Spleen (tissue), 11 donors: ENCODE data around the gene FBH1. TPM values are rescaled to one million over a fixed set of nuclear protein-coding genes. Genes with fewer than 3 reads are reported as not detected.

ENCODE experiments used
- DNase-seq: peaks from one replicate; pipeline ENCODE4 v3.0.0-alpha.2; 2020
- H3K27ac ChIP-seq, 8 donors: fragments of 200-600 bp; sonication (generic) in 7 of 8; 1 replicate in 4 of 8; 2 replicates in 4 of 8; pipeline versions ENCODE4 v1.5.0 to v1.8.0; 2016 to 2021; ENCODE audit warnings: inconsistent platforms in 4 of 8, mild to moderate bottlenecking in 4 of 8, moderate library complexity in 1 of 8
- H3K27me3 ChIP-seq, 7 donors: fragments of 200-600 bp; sonication (generic) in 6 of 7; replicated peaks in 1 of 7; 1 replicate in 4 of 7; 2 replicates in 3 of 7; pipeline versions ENCODE4 v1.5.0 to v1.8.0; 2016 to 2021; ENCODE audit warnings: inconsistent platforms in 3 of 7, mild to moderate bottlenecking in 1 of 7
- H3K36me3 ChIP-seq, 6 donors: fragments of 200-600 bp; sonication (generic) in 5 of 6; 1 replicate in 4 of 6; 2 replicates in 2 of 6; pipeline versions ENCODE4 v1.5.0 to v1.8.0; 2016 to 2021; ENCODE audit warnings: inconsistent platforms in 2 of 6
- H3K4me1 ChIP-seq, 6 donors: fragments of 200-600 bp; sonication (generic) in 5 of 6; 1 replicate in 3 of 6; 2 replicates in 3 of 6; pipeline versions ENCODE4 v1.5.0 to v1.8.0; 2016 to 2021; ENCODE audit warnings: inconsistent platforms in 3 of 6
- H3K4me3 ChIP-seq, 8 donors: fragments of 200-600 bp; sonication (generic) in 7 of 8; 1 replicate in 4 of 8; 2 replicates in 4 of 8; pipeline versions ENCODE4 v1.5.0 to v1.8.0; 2016 to 2021; ENCODE audit warnings: inconsistent platforms in 4 of 8, mild to moderate bottlenecking in 4 of 8, moderate library complexity in 2 of 8
- H3K9me3 ChIP-seq, 8 donors: fragments of 200-600 bp; sonication (generic) in 7 of 8; 1 replicate in 4 of 8; 2 replicates in 4 of 8; pipeline versions ENCODE4 v1.5.0 to v1.8.0; 2016 to 2021; ENCODE audit warnings: inconsistent platforms in 4 of 8
- CTCF ChIP-seq, 11 experiments: fragments of 200-600 bp in 7 of 11; fragments of 450-650 bp in 4 of 11; sonication (generic) in 4 of 11; IDR thresholded peaks in 8 of 11; conservative IDR thresholded peaks in 3 of 11; 1 replicate in 7 of 11; 2 replicates in 4 of 11; pipeline versions ENCODE4 v1.4.0 to v1.8.0; 2016 to 2021; ENCODE audit warnings: antibody characterized with exemption in 11 of 11, inconsistent platforms in 4 of 11, mild to moderate bottlenecking in 1 of 11
- POLR2A ChIP-seq, 3 donors: fragments of 450-650 bp; IDR thresholded peaks; one replicate each; pipeline ENCODE4 v1.5.1; 2017; ENCODE audit warnings: antibody characterized with exemption in 3 of 3, mild to moderate bottlenecking in 1 of 3
- POLR2AphosphoS5 ChIP-seq, 3 donors: sonication (generic); formaldehyde crosslinking; IDR thresholded peaks; one replicate each; pipeline ENCODE4 v1.5.1; 2017; ENCODE audit warnings: antibody characterized with exemption in 3 of 3
- WGBS, 5 donors: extraction: QIAGEN DNeasy Blood & Tissue Kit in 3 of 5; methylation state at CpG; one replicate each; pipeline versions ENCODE4 v1.1.5 to v1.1.7; 2013 to 2018; 5-methylcytosine and 5-hydroxymethylcytosine counted together
- intact Hi-C: fragments of 100-400 bp; cut with DNase I; formaldehyde crosslinking; loops from one replicate; pipeline ENCODE4 v1.15.0; 2023; ENCODE audit warnings: low total_unique reads
- polyA plus RNA-seq, 3 donors: library from polyadenylated mRNA; stranded (reverse); fragments of 200-250 nt; gene quantifications; one replicate each; pipeline ENCODE4 v1.2.1, GENCODE V29; 2013
- total RNA-seq, 7 donors: library from RNA; depleted of rRNA in 3 of 7; stranded (reverse); fragments of >200 nt in 3 of 7; fragmentation: NEBNext Ultra II Directional in 4 of 7; extraction: Animal tissue kit (Norgen Biotek cat#: 25700) in 4 of 7; gene quantifications; one replicate each; pipeline versions ENCODE4 v1.1.0 to v1.2.1, GENCODE V29; 2016 to 2021
- donor health status: healthy with polysubstance abuse.
- donor health status: DM: no; HTN: no; CAD: no; lungs with moderate emphysema.
- donor health status: DM: no; HTN: no; CAD: no.
- donor health status: Bipolar disorder and iron deficiency.
- donor health status: healthy.
- donor health status: DM: no; HTN: no; CAD: no.
- donor health status: DM: yes; HTN: yes; CAD: no.

Gene FBH1
- total and polyA plus RNA-seq, 10 donors: 33.4 to 118 (median 103) TPM

GRCh38 chr10:5897504-5897903, 7.5 kb downstream of the FBH1 start:
- Histone ChIP-seq H3K27me3 (no peaks in the 10 kb centered on the region), H3K9me3 (peaks cover 0 to 11% (median 8%) of the 10 kb centered on the region in 8 donors), H3K4me1 (peaks cover 4 to 61% (median 32%) of the 10 kb centered on the region in 6 donors), H3K4me3 (no peak overlapping the region), H3K27ac (no peak overlapping the region), H3K36me3 (peaks cover 0 to 59% (median 14%) of the 10 kb centered on the region in 6 donors)
- no peak for DNase-seq
- 93 to 97% (median 96%) methylated on average over 8 of the region's 8 CpGs for WGBS, 5 donors
- intact Hi-C loops: loop anchor here (10.0 kb wide), 1 partner anchor 77 kb away; the partner anchor contains the start of gene IL15RA
- TF ChIP-seq POLR2AphosphoS5 (IDR thresholded peaks at IDR 0.05): no peak
- no peak for TF ChIP-seq POLR2A (IDR thresholded peaks at IDR 0.05)
- no peak for TF ChIP-seq CTCF (IDR thresholded peaks at IDR 0.05 in 8 of 11, conservative IDR thresholded peaks at IDR 0.05 in 3 of 11)

GRCh38 chr10:5898163-5898562, 8.1 kb downstream of the FBH1 start:
- no peak for TF ChIP-seq POLR2AphosphoS5 (IDR thresholded peaks at IDR 0.05)
- TF ChIP-seq POLR2A (IDR thresholded peaks at IDR 0.05): no peak
- TF ChIP-seq CTCF (IDR thresholded peaks at IDR 0.05 in 8 of 11, conservative IDR thresholded peaks at IDR 0.05 in 3 of 11): no peak
- Histone ChIP-seq H3K36me3 (peaks cover 0 to 64% (median 14%) of the 10 kb centered on the region in 6 donors), H3K27ac (no peak overlapping the region), H3K27me3 (no peaks in the 10 kb centered on the region), H3K4me1 (peaks cover 0 to 54% (median 25%) of the 10 kb centered on the region in 6 donors), H3K9me3 (peaks cover 0 to 11% (median 8%) of the 10 kb centered on the region in 8 donors), H3K4me3 (no peak overlapping the region)
- intact Hi-C loops: loop anchor here (10.0 kb wide), 1 partner anchor 77 kb away; the partner anchor contains the start of gene IL15RA
- WGBS, 5 donors: 91 to 96% (median 94%) methylated on average over 7 of the region's 7 CpGs
- DNase-seq: no peak

GRCh38 chr10:5900247-5900646, 10.2 kb downstream of the FBH1 start:
- H3K36me3 ChIP-seq: peaks cover 0 to 59% (median 5%) of the 10 kb centered on the region in 6 donors
- H3K9me3 ChIP-seq: peaks cover 0 to 11% (median 8%) of the 10 kb centered on the region in 8 donors
- TF ChIP-seq POLR2A (IDR thresholded peaks at IDR 0.05): no peak
- peak in 1 of 3 donors; percentile 16 for TF ChIP-seq POLR2AphosphoS5 (IDR thresholded peaks at IDR 0.05)
- no peak overlapping the region for H3K27ac ChIP-seq
- no peak for DNase-seq
- H3K27me3 ChIP-seq: no peaks in the 10 kb centered on the region
- no peak overlapping the region for H3K4me3 ChIP-seq
- 94 to 98% (median 97%) methylated on average over 12 to 13 of the region's 13 CpGs for WGBS, 5 donors
- H3K4me1 ChIP-seq: peaks cover 0 to 46% (median 19%) of the 10 kb centered on the region in 6 donors
- intact Hi-C loops: no loop called here

- intact Hi-C loops: no loop called here
- WGBS, 5 donors: 94 to 96% (median 95%) methylated on average over 18 of the region's 18 CpGs
- DNase-seq: no peak
- Histone ChIP-seq H3K36me3 (peaks cover 4 to 63% (median 13%) of the 10 kb centered on the region in 6 donors), H3K4me1 (peaks cover 0 to 39% (median 14%) of the 10 kb centered on the region in 6 donors), H3K9me3 (peaks cover 0 to 9% (median 8%) of the 10 kb centered on the region in 8 donors), H3K4me3 (no peak overlapping the region), H3K27ac (no peak overlapping the region), H3K27me3 (no peaks in the 10 kb centered on the region)
- no peak for TF ChIP-seq POLR2A (IDR thresholded peaks at IDR 0.05)
- TF ChIP-seq CTCF (IDR thresholded peaks at IDR 0.05 in 8 of 11, conservative IDR thresholded peaks at IDR 0.05 in 3 of 11): no peak
- TF ChIP-seq POLR2AphosphoS5 (IDR thresholded peaks at IDR 0.05): no peak
Measured at GRCh38 chr10:5902511-5903274, 12.7 kb downstream of the FBH1 start.
